ENCODE measurements around the gene TRIM36.

Gene TRIM36

DNA sequence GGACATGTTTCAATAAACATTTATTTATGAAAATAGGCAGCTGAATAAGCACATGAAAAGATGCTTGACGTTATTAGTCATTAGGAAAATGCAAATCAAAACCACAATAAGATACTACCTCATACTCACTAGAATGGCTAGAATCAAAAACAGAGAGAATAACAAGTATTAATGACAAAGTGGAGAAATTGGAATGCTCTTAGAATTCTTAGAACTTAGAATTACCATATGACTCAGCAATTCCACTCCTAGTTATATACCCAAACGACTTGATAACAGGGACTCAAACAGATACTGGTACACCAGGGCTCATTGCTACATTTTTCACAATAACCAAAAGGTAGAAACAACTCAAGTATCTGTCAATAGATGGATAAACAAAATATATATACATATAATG lies 15.1 kb upstream of the TRIM36 start:
- TF ChIP-seq, protein P1, sequence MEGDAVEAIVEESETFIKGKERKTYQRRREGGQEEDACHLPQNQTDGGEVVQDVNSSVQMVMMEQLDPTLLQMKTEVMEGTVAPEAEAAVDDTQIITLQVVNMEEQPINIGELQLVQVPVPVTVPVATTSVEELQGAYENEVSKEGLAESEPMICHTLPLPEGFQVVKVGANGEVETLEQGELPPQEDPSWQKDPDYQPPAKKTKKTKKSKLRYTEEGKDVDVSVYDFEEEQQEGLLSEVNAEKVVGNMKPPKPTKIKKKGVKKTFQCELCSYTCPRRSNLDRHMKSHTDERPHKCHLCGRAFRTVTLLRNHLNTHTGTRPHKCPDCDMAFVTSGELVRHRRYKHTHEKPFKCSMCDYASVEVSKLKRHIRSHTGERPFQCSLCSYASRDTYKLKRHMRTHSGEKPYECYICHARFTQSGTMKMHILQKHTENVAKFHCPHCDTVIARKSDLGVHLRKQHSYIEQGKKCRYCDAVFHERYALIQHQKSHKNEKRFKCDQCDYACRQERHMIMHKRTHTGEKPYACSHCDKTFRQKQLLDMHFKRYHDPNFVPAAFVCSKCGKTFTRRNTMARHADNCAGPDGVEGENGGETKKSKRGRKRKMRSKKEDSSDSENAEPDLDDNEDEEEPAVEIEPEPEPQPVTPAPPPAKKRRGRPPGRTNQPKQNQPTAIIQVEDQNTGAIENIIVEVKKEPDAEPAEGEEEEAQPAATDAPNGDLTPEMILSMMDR (IDR thresholded peaks at IDR 0.05; ENCODE audit: insufficient read depth, low read depth, low read length, missing control alignments): no peak
- no peak overlapping the region for H3K4me3 ChIP-seq (ENCODE audit: low read depth, low read length)
- no peak for DNase-seq (ENCODE audit: low read depth)

DNA sequence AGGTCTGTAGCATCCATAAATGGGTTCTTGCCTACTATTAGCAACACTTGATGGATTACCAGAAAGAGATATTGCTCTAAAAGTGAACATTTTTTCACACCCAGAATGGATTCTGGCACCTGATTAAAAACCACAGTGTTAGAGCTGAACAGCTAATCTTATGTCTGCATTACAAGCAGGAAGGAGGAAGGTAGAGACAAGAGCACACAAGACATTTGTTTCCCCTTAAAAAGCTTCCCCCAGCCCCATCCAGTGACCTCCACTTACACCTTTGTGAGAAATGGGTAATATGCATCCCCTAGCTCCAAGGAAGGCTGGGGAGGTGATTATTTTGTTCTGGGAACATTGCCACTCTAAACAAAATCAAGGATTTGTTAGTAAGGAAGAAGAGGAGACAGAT lies 12.0 kb upstream of the TRIM36 start:
- no peak overlapping the region for H3K4me3 ChIP-seq (ENCODE audit: low read depth, low read length)
- DNase-seq (ENCODE audit: low read depth): no peak
- TF ChIP-seq, protein P1 (IDR thresholded peaks at IDR 0.05; ENCODE audit: insufficient read depth, low read depth, low read length, missing control alignments): no peak

DNA sequence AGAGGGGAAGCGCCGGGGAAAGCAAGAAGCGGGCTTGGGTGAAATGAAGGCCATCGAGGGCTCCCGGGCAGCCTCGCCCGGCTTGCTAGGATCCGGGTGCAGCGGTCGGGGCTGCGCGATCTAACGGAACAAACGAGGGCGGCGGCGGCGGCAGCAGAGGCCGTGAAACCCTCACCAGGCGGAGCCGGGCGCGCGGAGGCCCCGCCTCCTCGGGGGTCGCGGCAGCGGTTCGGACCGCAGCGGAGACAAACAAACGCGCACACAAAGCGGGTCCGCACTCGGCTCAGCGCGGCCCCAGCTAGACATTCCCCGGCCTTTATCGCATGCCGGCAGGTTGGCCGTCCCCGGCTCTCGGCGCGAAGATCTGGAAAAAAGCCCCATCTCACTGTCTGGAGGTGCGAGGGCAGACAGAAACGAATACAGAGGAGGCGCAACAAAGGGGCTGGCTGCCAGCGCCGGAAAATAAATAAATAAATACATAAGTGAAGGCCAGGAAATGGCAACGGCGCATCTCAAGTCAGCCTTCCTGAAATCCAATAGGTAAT lies 10.5 kb upstream of the TRIM36 start:
- DNase-seq (ENCODE audit: low read depth): peak; percentile 28

DNA sequence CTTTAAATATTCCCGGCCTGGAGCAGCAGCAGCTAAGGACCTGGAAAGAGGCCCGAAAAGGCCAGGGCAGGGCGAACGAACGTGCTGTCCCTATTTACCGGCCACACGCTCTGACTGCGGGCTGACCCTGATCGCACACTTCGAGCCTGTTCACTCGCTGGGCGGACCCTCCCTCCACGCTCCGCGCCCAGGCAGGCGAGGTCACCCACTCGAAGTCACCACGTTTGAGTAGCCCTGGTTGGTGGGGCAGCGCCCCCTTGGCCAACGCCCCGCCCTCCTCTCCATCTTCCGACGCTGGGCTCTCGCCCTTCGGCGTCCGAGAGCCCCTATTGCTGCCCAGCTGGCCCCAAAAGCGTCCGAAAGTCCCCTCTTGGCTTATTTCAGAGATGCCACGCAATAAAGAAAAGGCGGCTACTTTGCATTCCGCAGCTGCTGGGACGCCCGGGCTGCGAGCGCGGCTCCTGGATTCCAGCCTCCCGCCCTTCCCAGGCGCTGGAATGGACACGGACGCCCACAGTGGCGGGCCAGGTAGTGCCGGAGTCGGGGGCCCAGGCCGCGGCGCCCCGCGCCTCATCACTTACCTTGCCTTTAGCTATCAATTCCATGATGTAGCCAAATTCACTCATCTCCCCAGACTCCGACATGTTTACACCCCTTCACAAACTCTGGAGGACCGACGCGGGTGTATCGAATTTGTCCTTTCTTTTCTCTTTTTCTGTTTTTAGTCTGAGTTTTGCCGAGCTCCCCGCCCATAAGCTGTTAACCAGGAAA lies 9.9 kb upstream of the TRIM36 start:
- TF ChIP-seq, protein P1 (IDR thresholded peaks at IDR 0.05; ENCODE audit: insufficient read depth, low read depth, low read length, missing control alignments): no peak
- peak; percentile 12 for DNase-seq (ENCODE audit: low read depth)
- H3K4me3 ChIP-seq (ENCODE audit: low read depth, low read length): peak overlapping the region; percentile 63

More for the DNA sequence above, 10.5 kb upstream of the TRIM36 start:
- TF ChIP-seq, protein P1 (IDR thresholded peaks at IDR 0.05; ENCODE audit: insufficient read depth, low read depth, low read length, missing control alignments): no peak
- peak overlapping the region; percentile 63 for H3K4me3 ChIP-seq (ENCODE audit: low read depth, low read length)

DNA sequence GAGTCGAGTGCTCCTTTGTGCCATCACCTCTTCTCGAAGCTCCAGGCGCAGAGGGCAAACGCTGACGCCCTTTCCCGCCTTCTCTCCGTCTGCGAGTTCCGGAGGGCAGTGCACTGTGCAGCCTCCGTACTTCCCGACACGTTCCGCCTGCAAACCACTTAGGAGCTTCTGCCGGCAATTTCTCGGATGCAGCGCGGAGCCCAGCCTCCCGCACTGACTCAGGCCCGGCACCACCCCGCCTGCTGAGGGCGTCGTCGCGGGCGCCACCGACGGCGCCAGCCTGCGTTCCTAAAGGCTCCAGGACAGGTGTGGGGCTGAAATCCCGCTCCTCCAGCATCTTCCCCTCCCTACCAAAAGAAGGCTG lies 9.3 kb upstream of the TRIM36 start:
- no peak overlapping the region for H3K4me3 ChIP-seq (ENCODE audit: low read depth, low read length)

DNA sequence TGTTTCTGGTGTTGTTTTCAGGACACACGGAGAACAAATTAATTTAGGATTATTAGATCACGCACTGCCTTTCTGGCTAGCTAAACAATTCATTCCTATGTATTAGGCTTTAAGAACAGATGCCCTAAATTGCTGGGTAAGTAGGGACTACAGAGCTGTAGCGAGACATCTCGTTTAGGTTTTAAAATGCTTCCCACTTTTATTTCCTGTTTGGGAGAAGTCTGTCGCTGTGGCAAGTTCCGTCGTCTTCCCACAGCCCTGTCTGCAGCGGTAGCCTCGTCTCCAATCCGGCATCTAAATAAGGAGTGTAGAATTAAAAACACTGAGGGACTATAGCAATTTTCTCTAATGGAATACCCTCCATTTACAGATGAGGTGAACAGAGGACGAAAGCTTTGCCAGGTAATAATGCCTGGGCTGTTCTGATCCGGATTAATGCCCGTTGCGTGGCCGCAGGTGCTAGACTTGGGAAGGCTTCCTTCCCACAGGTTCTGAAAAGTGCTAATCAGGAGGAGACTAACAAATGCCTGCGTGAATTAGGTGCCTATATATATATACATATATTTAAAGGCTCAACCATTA lies 1.3 kb upstream of the TRIM36 start:
- peak overlapping the region; percentile 84; the same call in 1 of the 2 replicates for H3K4me3 ChIP-seq (ENCODE audit: low read depth, low read length)
- no peak for DNase-seq (ENCODE audit: low read depth)
- TF ChIP-seq, protein P1 (IDR thresholded peaks at IDR 0.05; ENCODE audit: insufficient read depth, low read depth, low read length, missing control alignments): no peak

More for the DNA sequence above, 9.3 kb upstream of the TRIM36 start:
- no peak for DNase-seq (ENCODE audit: low read depth)
- TF ChIP-seq, protein P1 (IDR thresholded peaks at IDR 0.05; ENCODE audit: insufficient read depth, low read depth, low read length, missing control alignments): no peak

Measured in GM12865 (cell line).